ENCODE data around the gene SMIM10L2A. TPM values are rescaled to one million over a fixed set of nuclear protein-coding genes. Genes with fewer than 3 reads are reported as not detected.
"Not testable (repeated sequence)": the region's sequence is repeated elsewhere in the genome, so short reads cannot be mapped to it uniquely, and the experiment has no call there.

SMIM10L2A gene
- total and polyA plus RNA-seq, 4 donors: 11.0 to 47.0 (median 28.0) TPM

GRCh38 chrX:135416546-135416945, 5.2 kb upstream of the SMIM10L2A start:
- WGBS (ENCODE audit: insufficient coverage): 71% methylated on average over 3 of the region's 4 CpGs
- H3K27ac ChIP-seq (ENCODE audit: low read depth, low read length): no peak overlapping the region
- H3K9me3 ChIP-seq (ENCODE audit: control insufficient read depth, insufficient read depth, low read length): peaks cover 7% of the 10 kb centered on the region

GRCh38 chrX:135420831-135421230, 913 bp upstream of the SMIM10L2A start:
- Histone ChIP-seq H3K4me1 (ENCODE audit: control insufficient read depth, insufficient read depth, low read length) (peaks cover 32% of the 10 kb centered on the region), H3K9me3 (ENCODE audit: control insufficient read depth, insufficient read depth, low read length) (peaks cover 3% of the 10 kb centered on the region), H3K27ac (ENCODE audit: low read depth, low read length) (no peak overlapping the region), H3K36me3 (ENCODE audit: control insufficient read depth, insufficient read depth, low read length) (no peaks in the 10 kb centered on the region), H3K4me3 (ENCODE audit: low read depth, low read length) (no peak overlapping the region), H3K27me3 (ENCODE audit: control insufficient read depth, insufficient read depth, low read length) (no peaks in the 10 kb centered on the region)
- DNase-seq (ENCODE audit: low read depth in 4 of 6, low spot score in 6 of 6): no peak
- 90% methylated on average over 4 of the region's 12 CpGs for WGBS (ENCODE audit: insufficient coverage)

More at GRCh38 chrX:135416546-135416945, 5.2 kb upstream of the SMIM10L2A start:
- Histone ChIP-seq H3K36me3 (ENCODE audit: control insufficient read depth, insufficient read depth, low read length) (no peaks in the 10 kb centered on the region), H3K4me1 (ENCODE audit: control insufficient read depth, insufficient read depth, low read length) (no peaks in the 10 kb centered on the region), H3K27me3 (ENCODE audit: control insufficient read depth, insufficient read depth, low read length) (no peaks in the 10 kb centered on the region), H3K4me3 (ENCODE audit: low read depth, low read length) (no peak overlapping the region)
- no peak for DNase-seq (ENCODE audit: low read depth in 4 of 6, low spot score in 6 of 6)

- 31% methylated on average over 17 of the region's 29 CpGs for WGBS (ENCODE audit: insufficient coverage)
- H3K27ac ChIP-seq (ENCODE audit: low read depth, low read length): no peak overlapping the region
- no peaks in the 10 kb centered on the region for H3K27me3 ChIP-seq (ENCODE audit: control insufficient read depth, insufficient read depth, low read length)
- peaks cover 33% of the 10 kb centered on the region for H3K4me1 ChIP-seq (ENCODE audit: control insufficient read depth, insufficient read depth, low read length)
- peak overlapping the region; percentile 31 for H3K4me3 ChIP-seq (ENCODE audit: low read depth, low read length)
- H3K36me3 ChIP-seq (ENCODE audit: control insufficient read depth, insufficient read depth, low read length): no peaks in the 10 kb centered on the region
- peaks cover 3% of the 10 kb centered on the region for H3K9me3 ChIP-seq (ENCODE audit: control insufficient read depth, insufficient read depth, low read length)
- peak; percentile 52 to 95 (median 64) for DNase-seq (ENCODE audit: low read depth in 4 of 6, low spot score in 6 of 6)
These were observed 210 bp upstream of the SMIM10L2A start for GRCh38 chrX:135421537-135421931.

- not testable (repeated sequence) for H3K27ac ChIP-seq (ENCODE audit: low read depth, low read length); H3K36me3 ChIP-seq (ENCODE audit: control insufficient read depth, insufficient read depth, low read length); H3K9me3 ChIP-seq (ENCODE audit: control insufficient read depth, insufficient read depth, low read length); H3K27me3 ChIP-seq (ENCODE audit: control insufficient read depth, insufficient read depth, low read length); DNase-seq (ENCODE audit: low read depth in 4 of 6, low spot score in 6 of 6)
- 64% methylated on average over 5 of the region's 10 CpGs for WGBS (ENCODE audit: insufficient coverage)
- H3K4me3 ChIP-seq (ENCODE audit: low read depth, low read length): peak overlapping the region; percentile 36
- H3K4me1 ChIP-seq (ENCODE audit: control insufficient read depth, insufficient read depth, low read length): peaks cover 33% of the 10 kb centered on the region
These were observed 1.0 kb downstream of the SMIM10L2A start for GRCh38 chrX:135422810-135423168.

GRCh38 chrX:135423173-135423864, 1.6 kb downstream of the SMIM10L2A start:
- not testable (repeated sequence) for H3K27me3 ChIP-seq (ENCODE audit: control insufficient read depth, insufficient read depth, low read length); H3K27ac ChIP-seq (ENCODE audit: low read depth, low read length); H3K36me3 ChIP-seq (ENCODE audit: control insufficient read depth, insufficient read depth, low read length); H3K9me3 ChIP-seq (ENCODE audit: control insufficient read depth, insufficient read depth, low read length); DNase-seq (ENCODE audit: low read depth in 4 of 6, low spot score in 6 of 6)
- H3K4me3 ChIP-seq (ENCODE audit: low read depth, low read length): peak overlapping the region; percentile 36
- 62% methylated on average over 3 of the region's 9 CpGs for WGBS (ENCODE audit: insufficient coverage)
- H3K4me1 ChIP-seq (ENCODE audit: control insufficient read depth, insufficient read depth, low read length): peaks cover 33% of the 10 kb centered on the region

GRCh38 chrX:135424469-135424868, 2.7 kb downstream of the SMIM10L2A start:
- H3K36me3 ChIP-seq (ENCODE audit: control insufficient read depth, insufficient read depth, low read length): no peaks in the 10 kb centered on the region
- peaks cover 33% of the 10 kb centered on the region for H3K4me1 ChIP-seq (ENCODE audit: control insufficient read depth, insufficient read depth, low read length)
- 82% methylated on average over 9 of the region's 9 CpGs for WGBS (ENCODE audit: insufficient coverage)
- H3K4me3 ChIP-seq (ENCODE audit: low read depth, low read length): no peak overlapping the region
- no peaks in the 10 kb centered on the region for H3K9me3 ChIP-seq (ENCODE audit: control insufficient read depth, insufficient read depth, low read length)
- no peak overlapping the region for H3K27ac ChIP-seq (ENCODE audit: low read depth, low read length)
- DNase-seq (ENCODE audit: low read depth in 4 of 6, low spot score in 6 of 6): no peak
- no peaks in the 10 kb centered on the region for H3K27me3 ChIP-seq (ENCODE audit: control insufficient read depth, insufficient read depth, low read length)

- H3K36me3 ChIP-seq (ENCODE audit: control insufficient read depth, insufficient read depth, low read length): no peaks in the 10 kb centered on the region
- H3K4me1 ChIP-seq (ENCODE audit: control insufficient read depth, insufficient read depth, low read length): peaks cover 33% of the 10 kb centered on the region
- DNase-seq (ENCODE audit: low read depth in 4 of 6, low spot score in 6 of 6): no peak
- H3K27me3 ChIP-seq (ENCODE audit: control insufficient read depth, insufficient read depth, low read length): no peaks in the 10 kb centered on the region
- H3K9me3 ChIP-seq (ENCODE audit: control insufficient read depth, insufficient read depth, low read length): no peaks in the 10 kb centered on the region
- H3K27ac ChIP-seq (ENCODE audit: low read depth, low read length): no peak overlapping the region
- 49% methylated on average over 10 of the region's 16 CpGs for WGBS (ENCODE audit: insufficient coverage)
- no peak overlapping the region for H3K4me3 ChIP-seq (ENCODE audit: low read depth, low read length)
These were observed 3.6 kb downstream of the SMIM10L2A start for GRCh38 chrX:135425026-135425965.

GRCh38 chrX:135429429-135429828, 7.7 kb downstream of the SMIM10L2A start:
- 71% methylated on average over 1 of the region's 1 CpG for WGBS (ENCODE audit: insufficient coverage)
- Histone ChIP-seq H3K36me3 (ENCODE audit: control insufficient read depth, insufficient read depth, low read length) (no peaks in the 10 kb centered on the region), H3K4me1 (ENCODE audit: control insufficient read depth, insufficient read depth, low read length) (peaks cover 13% of the 10 kb centered on the region), H3K4me3 (ENCODE audit: low read depth, low read length) (no peak overlapping the region), H3K27me3 (ENCODE audit: control insufficient read depth, insufficient read depth, low read length) (no peaks in the 10 kb centered on the region), H3K9me3 (ENCODE audit: control insufficient read depth, insufficient read depth, low read length) (no peaks in the 10 kb centered on the region), H3K27ac (ENCODE audit: low read depth, low read length) (no peak overlapping the region)
- DNase-seq (ENCODE audit: low read depth in 4 of 6, low spot score in 6 of 6): no peak

GRCh38 chrX:135431886-135432285, 10.1 kb downstream of the SMIM10L2A start:
- Histone ChIP-seq H3K4me1 (ENCODE audit: control insufficient read depth, insufficient read depth, low read length) (no peaks in the 10 kb centered on the region), H3K4me3 (ENCODE audit: low read depth, low read length) (no peak overlapping the region), H3K27me3 (ENCODE audit: control insufficient read depth, insufficient read depth, low read length) (no peaks in the 10 kb centered on the region), H3K27ac (ENCODE audit: low read depth, low read length) (no peak overlapping the region), H3K9me3 (ENCODE audit: control insufficient read depth, insufficient read depth, low read length) (peaks cover 2% of the 10 kb centered on the region), H3K36me3 (ENCODE audit: control insufficient read depth, insufficient read depth, low read length) (no peaks in the 10 kb centered on the region)
- DNase-seq (ENCODE audit: low read depth in 4 of 6, low spot score in 6 of 6): no peak
